ENCODE results near the gene OR2AE1. TPM values are rescaled to one million over a fixed set of nuclear protein-coding genes. Genes with fewer than 3 reads are reported as not detected.
A peak's percentile ranks its signal among the peaks of the same experiment; 100 is the strongest.

OR2AE1 gene
- total and polyA plus RNA-seq, 7 experiments from 2014 or later: 0.41 to 0.70 (median 0.52) TPM; not detected in 3

DNA sequence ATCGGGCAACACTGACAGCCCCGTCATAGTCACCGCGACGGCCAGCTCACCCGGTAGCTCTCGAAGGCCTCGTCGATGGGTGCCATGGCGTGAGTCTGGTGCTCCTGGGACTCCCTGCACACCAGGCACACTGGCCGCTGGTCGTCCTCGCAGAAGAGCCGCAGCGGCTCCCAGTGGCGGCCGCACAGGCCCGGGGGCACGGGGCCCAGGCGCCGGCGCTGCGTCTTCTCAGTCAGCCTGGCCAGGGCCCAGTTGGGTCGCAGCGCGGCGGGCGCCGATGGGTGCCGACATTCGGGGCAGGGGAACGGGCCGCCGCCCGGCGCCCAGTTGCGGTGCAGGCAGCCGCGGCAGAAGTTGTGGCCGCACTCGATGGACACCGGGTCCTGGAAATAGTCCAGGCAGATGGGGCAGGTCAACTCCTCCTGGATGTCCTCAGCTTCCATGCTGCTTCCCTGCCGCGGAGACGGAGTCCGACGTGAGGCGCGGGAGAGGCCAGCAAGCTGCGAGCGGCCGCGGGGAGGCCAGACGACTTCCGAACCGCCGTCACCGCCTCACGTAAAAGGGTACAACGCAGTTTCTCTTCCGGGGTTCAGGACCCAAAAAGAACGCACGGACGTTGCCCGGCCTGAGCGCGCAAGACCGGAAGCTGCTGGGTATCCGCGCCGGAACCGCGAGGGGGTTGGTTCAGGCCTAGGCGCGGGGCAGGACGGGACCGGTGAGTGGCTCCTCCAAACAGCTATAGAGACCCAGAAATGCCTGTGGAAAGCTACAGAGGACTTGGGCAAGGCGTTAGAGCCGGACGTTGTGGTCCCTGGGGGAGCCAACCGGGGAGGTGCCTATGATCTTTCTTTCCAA is 42.4 kb upstream of the OR2AE1 start, which contains the start of gene TRIM4:
Gene TRIM4, minus strand, starts transcription at position 572 of the 855 bp plus-strand sequence. Its CDS starts 129 bp downstream, at position 443.
- H3K9me3 ChIP-seq (ENCODE audit: control insufficient read depth in 2 of 3, low read length in 3 of 3): no peaks in the 10 kb centered on the region
- POLR2A ChIA-PET: interaction anchor here (0.6 to 3.7 kb wide), 33 partner anchors 9 to 968 kb away, joined by 3 to 39 read pairs (median 4); partner anchors contain the start of genes AP4M1, BUD31, FAM200A and GJC3
- H3K27ac ChIP-seq (ENCODE audit: low read depth, low read length): peak within 1 kb of the TSS; percentile 96
- peaks cover 0 to 18% (median 3%) of the 10 kb centered on the region in 3 experiments for H3K36me3 ChIP-seq (ENCODE audit: control insufficient read depth in 2 of 3, insufficient read depth in 3 of 3, low read length in 3 of 3)
- DNase-seq: peak; percentile 76 to 92 (median 89)
- Mint-ChIP-seq H3K4me3 (peak within 1 kb of the TSS; percentile 87 to 98 (median 96)), H3K4me1 (peaks cover 28 to 65% (median 54%) of the 10 kb centered on the region in 7 donors), H3K9me3 (peaks cover 0 to 3% (median 0%) of the 10 kb centered on the region in 11 donors), H3K27ac (peak within 1 kb of the TSS; percentile 96 to 99 (median 98)), H3K27me3 (peaks cover 0 to 2% (median 0%) of the 10 kb centered on the region in 5 donors), H3K36me3 (peaks cover 5 to 34% (median 12%) of the 10 kb centered on the region in 5 donors)
- intact Hi-C loops (cut with micrococcal nuclease): loop anchor here (1.0 to 10.0 kb wide), 12 partner anchors 10 to 1333 kb away; partner anchors contain the start of genes GJC3 (in 2 of the 2), ZKSCAN1 (in 2 of the 2), ZNF3 (in 2 of the 2) and PVRIG (in 1 of the 2)
- peak; percentile 98 for ATAC-seq
- CTCF ChIA-PET: interaction anchor here (0.5 to 8.4 kb wide), 8 partner anchors 10 to 163 kb away, joined by 3 to 102 read pairs (median 6); partner anchors contain the start of genes GJC3 and ZKSCAN1
- H3K4me3 ChIP-seq (ENCODE audit: low read length): peak within 1 kb of the TSS; percentile 68
- no peaks in the 10 kb centered on the region for H3K27me3 ChIP-seq (ENCODE audit: control insufficient read depth in 2 of 2, insufficient read depth in 2 of 2, low read length in 2 of 2)
- peaks cover 36 to 37% of the 10 kb centered on the region in 2 donors for H3K4me1 ChIP-seq (ENCODE audit: control insufficient read depth in 2 of 2, insufficient read depth in 2 of 2, low read length in 2 of 2)

DNA sequence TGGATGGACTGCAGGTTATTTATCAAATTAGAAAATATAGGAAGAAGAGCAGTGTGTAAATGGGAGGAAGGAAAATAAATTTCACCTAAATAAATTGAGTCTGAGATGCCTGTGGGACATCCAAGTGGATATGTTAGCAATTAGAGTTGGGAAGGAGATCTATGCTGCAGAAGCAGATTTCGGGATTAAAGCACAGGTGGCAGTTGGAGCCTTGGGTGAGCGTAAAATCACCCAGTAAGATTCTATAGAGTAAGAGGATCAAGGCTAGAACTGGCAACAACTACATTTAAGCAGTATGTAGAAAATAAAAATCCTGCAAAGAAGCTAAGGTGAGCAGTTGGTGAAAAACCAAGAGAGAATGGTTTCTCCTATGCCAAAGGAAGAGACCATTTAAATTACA is 34.1 kb upstream of the OR2AE1 start:
- H3K27ac Mint-ChIP-seq: peak overlapping the region in 3 of 9 donors; percentile 28 to 71 (median 64)
- no peak for DNase-seq
- peaks cover 6 to 13% of the 10 kb centered on the region in 2 donors for H3K4me1 ChIP-seq (ENCODE audit: control insufficient read depth in 2 of 2, insufficient read depth in 2 of 2, low read length in 2 of 2)
- intact Hi-C loops (cut with micrococcal nuclease): loop anchor here in 1 of 2 donors (10.0 kb wide), 2 partner anchors 304 to 406 kb away; partner anchors contain the start of genes PVRIG, ZKSCAN5 and ZNF394
- CTCF ChIA-PET: interaction anchor here (1.1 to 8.4 kb wide), 3 partner anchors 39 to 78 kb away, joined by 4 to 102 read pairs (median 5); no protein-coding TSS in a partner anchor
- ATAC-seq: no peak
- no peaks in the 10 kb centered on the region for H3K27me3 Mint-ChIP-seq
- peak overlapping the region in 4 of 10 donors; percentile 17 to 49 (median 35) for H3K4me3 Mint-ChIP-seq
- peaks cover 12 to 57% (median 26%) of the 10 kb centered on the region in 3 experiments for H3K36me3 ChIP-seq (ENCODE audit: control insufficient read depth in 2 of 3, insufficient read depth in 3 of 3, low read length in 3 of 3)
- peaks cover 4 to 34% (median 20%) of the 10 kb centered on the region in 5 donors for H3K36me3 Mint-ChIP-seq
- POLR2A ChIA-PET: interaction anchor here (0.6 to 1.8 kb wide), 3 partner anchors 9 to 220 kb away, joined by 3 to 4 read pairs (median 4); partner anchors contain the start of gene TRIM4
- no peak overlapping the region for H3K4me3 ChIP-seq (ENCODE audit: low read length)
- no peaks in the 10 kb centered on the region for H3K9me3 Mint-ChIP-seq
- peaks cover 22 to 82% (median 68%) of the 10 kb centered on the region in 7 donors for H3K4me1 Mint-ChIP-seq
- H3K27ac ChIP-seq (ENCODE audit: low read depth, low read length): no peak overlapping the region
- no peaks in the 10 kb centered on the region for H3K9me3 ChIP-seq (ENCODE audit: control insufficient read depth in 2 of 3, low read length in 3 of 3)
- H3K27me3 ChIP-seq (ENCODE audit: control insufficient read depth in 2 of 2, insufficient read depth in 2 of 2, low read length in 2 of 2): no peaks in the 10 kb centered on the region

DNA sequence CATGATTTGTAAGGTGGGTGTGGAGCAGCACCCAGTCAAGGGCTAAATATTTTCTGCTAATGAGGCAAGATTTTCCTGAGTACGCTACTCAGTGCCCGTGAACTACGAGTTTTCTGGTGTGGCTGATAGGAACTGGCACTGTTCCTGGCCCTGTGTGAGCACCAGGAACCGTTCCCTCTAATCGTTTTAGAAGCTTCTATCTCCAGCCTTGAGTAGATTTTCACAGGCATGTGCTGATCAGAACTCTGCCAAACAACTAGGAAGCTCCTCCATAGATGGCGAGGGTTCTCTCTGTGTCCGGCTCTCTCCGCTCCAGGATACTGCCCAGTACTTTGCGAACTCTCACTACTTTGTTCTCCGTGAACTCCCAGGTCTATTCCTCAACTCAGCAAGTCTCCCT is 24.7 kb upstream of the OR2AE1 start:
- ChIA-PET POLR2A (no interaction called here), CTCF (no interaction called here)
- Histone ChIP-seq H3K27ac (ENCODE audit: low read depth, low read length) (no peak overlapping the region), H3K27me3 (ENCODE audit: control insufficient read depth in 2 of 2, insufficient read depth in 2 of 2, low read length in 2 of 2) (no peaks in the 10 kb centered on the region), H3K36me3 (ENCODE audit: control insufficient read depth in 2 of 3, insufficient read depth in 3 of 3, low read length in 3 of 3) (peaks cover 17 to 75% (median 28%) of the 10 kb centered on the region in 3 experiments), H3K9me3 (ENCODE audit: control insufficient read depth in 2 of 3, low read length in 3 of 3) (no peaks in the 10 kb centered on the region), H3K4me1 (ENCODE audit: control insufficient read depth in 2 of 2, insufficient read depth in 2 of 2, low read length in 2 of 2) (no peaks in the 10 kb centered on the region), H3K4me3 (ENCODE audit: low read length) (no peak overlapping the region)
- Mint-ChIP-seq H3K27ac (no peak overlapping the region), H3K27me3 (no peaks in the 10 kb centered on the region), H3K36me3 (peaks cover 18 to 67% (median 37%) of the 10 kb centered on the region in 5 donors), H3K4me1 (peaks cover 0 to 13% (median 7%) of the 10 kb centered on the region in 7 donors), H3K4me3 (no peak overlapping the region), H3K9me3 (peaks cover 0 to 2% (median 0%) of the 10 kb centered on the region in 11 donors)
- intact Hi-C loops (cut with micrococcal nuclease): no loop called here
- no peak for ATAC-seq
- no peak for DNase-seq

DNA sequence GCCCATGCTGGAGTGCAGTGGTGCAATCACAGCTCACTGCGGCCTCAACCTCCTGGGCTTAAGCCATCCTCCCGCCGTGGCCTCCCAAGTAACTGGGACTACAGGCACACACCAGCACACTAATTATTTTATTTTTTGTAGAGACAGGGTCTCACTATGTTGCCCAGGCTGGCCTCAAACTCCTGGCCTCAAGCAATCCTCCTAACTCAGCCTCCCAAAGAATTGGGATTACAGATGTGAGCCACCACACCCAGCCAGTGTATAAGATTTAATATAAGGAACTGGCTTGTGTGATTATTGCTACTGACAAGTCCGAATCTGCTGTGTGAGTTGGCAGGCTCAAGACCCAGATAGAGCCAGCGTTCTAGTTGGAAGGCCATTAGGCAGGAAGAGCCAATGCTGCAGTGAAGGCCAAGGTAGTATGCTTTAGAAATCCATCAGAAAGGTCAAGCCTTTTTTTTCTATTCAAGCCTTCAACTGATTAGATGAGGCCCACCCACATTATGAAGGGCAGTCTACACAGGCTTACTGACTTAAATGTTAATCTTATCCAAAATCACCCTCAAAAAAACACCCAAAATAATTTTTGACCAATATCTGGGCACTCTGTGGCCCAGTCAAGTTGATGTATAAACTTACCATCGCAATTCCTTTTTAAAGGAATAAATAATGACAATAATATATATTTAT is 23.1 kb upstream of the OR2AE1 start:
- no peak for DNase-seq
- Mint-ChIP-seq H3K4me1 (peaks cover 0 to 13% (median 7%) of the 10 kb centered on the region in 7 donors), H3K4me3 (peak overlapping the region in 1 of 10 donors; percentile 15), H3K36me3 (peaks cover 18 to 62% (median 37%) of the 10 kb centered on the region in 5 donors), H3K27ac (peak overlapping the region in 1 of 9 donors; percentile 41), H3K27me3 (no peaks in the 10 kb centered on the region), H3K9me3 (peaks cover 0 to 2% (median 0%) of the 10 kb centered on the region in 11 donors)
- Histone ChIP-seq H3K4me1 (ENCODE audit: control insufficient read depth in 2 of 2, insufficient read depth in 2 of 2, low read length in 2 of 2) (no peaks in the 10 kb centered on the region), H3K36me3 (ENCODE audit: control insufficient read depth in 2 of 3, insufficient read depth in 3 of 3, low read length in 3 of 3) (peaks cover 17 to 59% (median 23%) of the 10 kb centered on the region in 3 experiments), H3K27ac (ENCODE audit: low read depth, low read length) (no peak overlapping the region), H3K27me3 (ENCODE audit: control insufficient read depth in 2 of 2, insufficient read depth in 2 of 2, low read length in 2 of 2) (no peaks in the 10 kb centered on the region), H3K4me3 (ENCODE audit: low read length) (no peak overlapping the region), H3K9me3 (ENCODE audit: control insufficient read depth in 2 of 3, low read length in 3 of 3) (no peaks in the 10 kb centered on the region)
- no peak for ATAC-seq
- intact Hi-C loops (cut with micrococcal nuclease): no loop called here
- ChIA-PET CTCF (no interaction called here), POLR2A (no interaction called here)

DNA sequence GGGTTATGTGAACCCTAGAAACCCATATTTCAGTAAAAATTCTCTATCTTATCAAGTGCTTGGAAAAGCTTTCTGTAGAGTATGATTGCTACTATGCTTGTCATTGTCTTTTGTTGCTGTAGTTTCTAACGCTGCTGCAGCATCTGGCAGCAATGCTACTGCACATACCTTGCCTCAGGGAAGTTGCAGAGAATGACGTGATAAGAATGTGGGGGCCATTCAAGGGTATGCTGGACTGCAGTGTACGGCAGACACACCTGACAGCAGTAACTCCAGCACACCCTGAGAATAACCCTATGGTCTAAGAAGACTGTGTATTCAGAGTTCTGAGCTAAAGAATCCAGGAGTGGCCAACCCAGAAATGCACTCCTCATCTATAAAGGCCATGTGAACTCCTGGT is 22.0 kb upstream of the OR2AE1 start:
- POLR2A ChIA-PET: no interaction called here
- Mint-ChIP-seq H3K4me3 (no peak overlapping the region), H3K4me1 (peaks cover 0 to 10% (median 7%) of the 10 kb centered on the region in 7 donors), H3K36me3 (peaks cover 16 to 53% (median 36%) of the 10 kb centered on the region in 5 donors), H3K27me3 (no peaks in the 10 kb centered on the region), H3K27ac (peak overlapping the region in 3 of 9 donors; percentile 27 to 74 (median 28)), H3K9me3 (peaks cover 0 to 2% (median 0%) of the 10 kb centered on the region in 11 donors)
- Histone ChIP-seq H3K27ac (ENCODE audit: low read depth, low read length) (no peak overlapping the region), H3K36me3 (ENCODE audit: control insufficient read depth in 2 of 3, insufficient read depth in 3 of 3, low read length in 3 of 3) (peaks cover 16 to 49% (median 23%) of the 10 kb centered on the region in 3 experiments), H3K9me3 (ENCODE audit: control insufficient read depth in 2 of 3, low read length in 3 of 3) (no peaks in the 10 kb centered on the region), H3K4me3 (ENCODE audit: low read length) (no peak overlapping the region), H3K4me1 (ENCODE audit: control insufficient read depth in 2 of 2, insufficient read depth in 2 of 2, low read length in 2 of 2) (no peaks in the 10 kb centered on the region), H3K27me3 (ENCODE audit: control insufficient read depth in 2 of 2, insufficient read depth in 2 of 2, low read length in 2 of 2) (no peaks in the 10 kb centered on the region)
- CTCF ChIA-PET: no interaction called here
- intact Hi-C loops (cut with micrococcal nuclease): no loop called here
- ATAC-seq (no peak), DNase-seq (no peak)

DNA sequence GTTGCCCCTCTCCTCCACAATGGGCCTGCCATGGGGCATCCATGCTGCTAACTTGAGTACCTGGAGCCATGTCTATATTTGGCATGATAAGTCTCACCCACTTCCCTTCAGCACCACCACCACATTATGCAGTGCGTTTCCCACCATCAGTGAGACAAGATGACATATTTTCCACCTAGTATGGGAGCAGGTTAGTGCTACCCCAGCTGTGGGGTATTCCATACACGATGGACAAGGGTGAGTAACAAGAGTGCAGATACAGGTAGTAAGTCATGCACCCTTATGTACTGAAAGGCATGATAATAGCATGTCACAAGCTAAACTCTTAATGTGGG is 21.2 kb upstream of the OR2AE1 start:
- no peak overlapping the region for H3K4me3 Mint-ChIP-seq
- H3K27me3 Mint-ChIP-seq: no peaks in the 10 kb centered on the region
- H3K9me3 ChIP-seq (ENCODE audit: control insufficient read depth in 2 of 3, low read length in 3 of 3): no peaks in the 10 kb centered on the region
- H3K27ac ChIP-seq (ENCODE audit: low read depth, low read length): no peak overlapping the region
- H3K4me1 ChIP-seq (ENCODE audit: control insufficient read depth in 2 of 2, insufficient read depth in 2 of 2, low read length in 2 of 2): no peaks in the 10 kb centered on the region
- CTCF ChIA-PET: no interaction called here
- H3K36me3 ChIP-seq (ENCODE audit: control insufficient read depth in 2 of 3, insufficient read depth in 3 of 3, low read length in 3 of 3): peaks cover 9 to 40% (median 18%) of the 10 kb centered on the region in 3 experiments
- H3K4me3 ChIP-seq (ENCODE audit: low read length): no peak overlapping the region
- H3K27me3 ChIP-seq (ENCODE audit: control insufficient read depth in 2 of 2, insufficient read depth in 2 of 2, low read length in 2 of 2): no peaks in the 10 kb centered on the region
- peaks cover 3 to 11% (median 7%) of the 10 kb centered on the region in 7 donors for H3K4me1 Mint-ChIP-seq
- peaks cover 0 to 2% (median 0%) of the 10 kb centered on the region in 11 donors for H3K9me3 Mint-ChIP-seq
- peak overlapping the region in 2 of 9 donors; percentile 43 to 65 for H3K27ac Mint-ChIP-seq
- intact Hi-C loops (cut with micrococcal nuclease): no loop called here
- ATAC-seq (no peak), DNase-seq (no peak)
- POLR2A ChIA-PET: no interaction called here
- H3K36me3 Mint-ChIP-seq: peaks cover 15 to 45% (median 33%) of the 10 kb centered on the region in 5 donors
